Spinal cord (tissue), 10 donors: ENCODE measurements around the gene RFX4. TPM values are rescaled to one million over a fixed set of nuclear protein-coding genes. Genes with fewer than 3 reads are reported as not detected.
"Not testable (repeated sequence)": the region's sequence is repeated elsewhere in the genome, so short reads cannot be mapped to it uniquely, and the experiment has no call there.

Experiments
- DNase-seq, 6 donors: peaks; one replicate each; pipeline versions ENCODE4 v3.0.0 to v3.0.0-alpha.2; 2013 to 2015; ENCODE audit warnings: low spot score in 6 of 6, low read depth in 4 of 6
- H3K27ac ChIP-seq: one replicate; pipeline ENCODE4 v1.5.1; 2013; ENCODE audit warnings: low read depth, low read length, control low read depth
- H3K27me3 ChIP-seq: one replicate; pipeline ENCODE4 v1.6.1; 2013; ENCODE audit warnings: low read length; ENCODE audit not compliant: control insufficient read depth, insufficient read depth
- H3K36me3 ChIP-seq: one replicate; pipeline ENCODE4 v1.6.1; 2013; ENCODE audit warnings: low read length; ENCODE audit not compliant: control insufficient read depth, insufficient read depth
- H3K4me1 ChIP-seq: one replicate; pipeline ENCODE4 v1.6.1; 2013; ENCODE audit warnings: low read length; ENCODE audit not compliant: control insufficient read depth, insufficient read depth
- H3K4me3 ChIP-seq: one replicate; pipeline ENCODE4 v1.5.1; 2013; ENCODE audit warnings: low read depth, low read length, control low read depth
- H3K9me3 ChIP-seq: one replicate; pipeline ENCODE4 v1.6.1; 2013; ENCODE audit warnings: low read length; ENCODE audit not compliant: control insufficient read depth, insufficient read depth
- WGBS: methylation state at CpG from one replicate; pipeline ENCODE4 v1.1.5; 2013; ENCODE audit warnings: missing lambda C conversion rate; ENCODE audit not compliant: insufficient coverage; 5-methylcytosine and 5-hydroxymethylcytosine counted together
- polyA plus RNA-seq, 2 donors: library from polyadenylated mRNA; unstranded; fragments of 120-200 nt; gene quantifications; one replicate each; pipeline ENCODE4 v1.2.1, GENCODE V29; 2013; ENCODE audit not compliant: insufficient read length in 2 of 2
- total RNA-seq, 2 donors: library from RNA; depleted of rRNA in 1 of 2; stranded (reverse); fragments of 120-200 nt in 1 of 2; fragments of >200 nt in 1 of 2; gene quantifications; one replicate each; pipeline versions ENCODE4 v1.2.3 to v1.2.4, GENCODE V29; 2013 to 2014
- donor health status: healthy.

The RFX4 gene
- total and polyA plus RNA-seq, 4 donors = 18.6 to 90.3 (median 45.6) TPM

GRCh38 chr12:106605254-106605653 is 22.4 kb downstream of the RFX4 start:
- H3K4me1 ChIP-seq = peaks cover 19% of the 10 kb centered on the region
- 94% methylated on average over 2 of the region's 2 CpGs for WGBS
- H3K4me3 ChIP-seq = no peak overlapping the region
- H3K9me3 ChIP-seq = peaks cover under 1% of the 10 kb centered on the region
- peaks cover 9% of the 10 kb centered on the region for H3K36me3 ChIP-seq
- DNase-seq = no peak
- H3K27me3 ChIP-seq = no peaks in the 10 kb centered on the region
- no peak overlapping the region for H3K27ac ChIP-seq

GRCh38 chr12:106620588-106620987 is 37.8 kb downstream of the RFX4 start:
- H3K27me3 ChIP-seq, H3K4me3 ChIP-seq, H3K36me3 ChIP-seq, H3K4me1 ChIP-seq, H3K27ac ChIP-seq, H3K9me3 ChIP-seq, DNase-seq: not testable (repeated sequence)
- WGBS = 100% methylated on average over 3 of the region's 5 CpGs

- H3K27ac ChIP-seq = no peak overlapping the region
- peaks cover 19% of the 10 kb centered on the region for H3K4me1 ChIP-seq
- no peaks in the 10 kb centered on the region for H3K27me3 ChIP-seq
- no peak for DNase-seq
- H3K4me3 ChIP-seq = no peak overlapping the region
- H3K36me3 ChIP-seq = peaks cover 3% of the 10 kb centered on the region
- H3K9me3 ChIP-seq = no peaks in the 10 kb centered on the region
These were observed 43.2 kb downstream of the RFX4 start for GRCh38 chr12:106625976-106626375.

GRCh38 chr12:106629797-106630659 is 47.2 kb downstream of the RFX4 start:
- no peak overlapping the region for H3K4me3 ChIP-seq
- 58% methylated on average over 11 of the region's 12 CpGs for WGBS
- no peaks in the 10 kb centered on the region for H3K27me3 ChIP-seq
- DNase-seq = peak in 2 of 6 donors; percentile 34 to 74
- H3K4me1 ChIP-seq = peaks cover 26% of the 10 kb centered on the region
- no peak overlapping the region for H3K27ac ChIP-seq
- H3K9me3 ChIP-seq = no peaks in the 10 kb centered on the region
- H3K36me3 ChIP-seq = peaks cover 9% of the 10 kb centered on the region

- no peaks in the 10 kb centered on the region for H3K27me3 ChIP-seq
- H3K27ac ChIP-seq = no peak overlapping the region
- peaks cover 9% of the 10 kb centered on the region for H3K36me3 ChIP-seq
- H3K4me1 ChIP-seq = peaks cover 26% of the 10 kb centered on the region
- H3K4me3 ChIP-seq = no peak overlapping the region
- no peak for DNase-seq
- no CpG with 5 or more reads among the region's 3 CpGs for WGBS
- H3K9me3 ChIP-seq = no peaks in the 10 kb centered on the region
These were observed 48.3 kb downstream of the RFX4 start for GRCh38 chr12:106631150-106631549.

GRCh38 chr12:106631797-106632196 is 49.0 kb downstream of the RFX4 start:
- no peaks in the 10 kb centered on the region for H3K27me3 ChIP-seq
- peaks cover 26% of the 10 kb centered on the region for H3K4me1 ChIP-seq
- H3K27ac ChIP-seq = no peak overlapping the region
- H3K36me3 ChIP-seq = peaks cover 9% of the 10 kb centered on the region
- WGBS = 100% methylated on average over 1 of the region's 2 CpGs
- H3K4me3 ChIP-seq = no peak overlapping the region
- no peaks in the 10 kb centered on the region for H3K9me3 ChIP-seq
- DNase-seq = no peak

GRCh38 chr12:106632797-106633450 is 50.1 kb downstream of the RFX4 start:
- WGBS = 73% methylated on average over 7 of the region's 7 CpGs
- peaks cover 23% of the 10 kb centered on the region for H3K4me1 ChIP-seq
- peaks cover 8% of the 10 kb centered on the region for H3K36me3 ChIP-seq
- no peak overlapping the region for H3K27ac ChIP-seq
- no peaks in the 10 kb centered on the region for H3K27me3 ChIP-seq
- H3K4me3 ChIP-seq = no peak overlapping the region
- no peak for DNase-seq
- H3K9me3 ChIP-seq = no peaks in the 10 kb centered on the region

- peaks cover 6% of the 10 kb centered on the region for H3K36me3 ChIP-seq
- no peak overlapping the region for H3K4me3 ChIP-seq
- DNase-seq = no peak
- H3K4me1 ChIP-seq = peaks cover 22% of the 10 kb centered on the region
- no peaks in the 10 kb centered on the region for H3K27me3 ChIP-seq
- H3K27ac ChIP-seq = no peak overlapping the region
- no peaks in the 10 kb centered on the region for H3K9me3 ChIP-seq
- WGBS = 100% methylated on average over 1 of the region's 1 CpG
These were observed 50.6 kb downstream of the RFX4 start for GRCh38 chr12:106633451-106633823.

GRCh38 chr12:106634206-106634605 is 51.4 kb downstream of the RFX4 start:
- H3K36me3 ChIP-seq = peaks cover 6% of the 10 kb centered on the region
- H3K4me1 ChIP-seq = peaks cover 18% of the 10 kb centered on the region
- 49% methylated on average over 3 of the region's 7 CpGs for WGBS
- no peak overlapping the region for H3K4me3 ChIP-seq
- DNase-seq = no peak
- H3K27ac ChIP-seq = no peak overlapping the region
- H3K9me3 ChIP-seq = no peaks in the 10 kb centered on the region
- H3K27me3 ChIP-seq = no peaks in the 10 kb centered on the region

- H3K36me3 ChIP-seq = no peaks in the 10 kb centered on the region
- H3K27ac ChIP-seq = no peak overlapping the region
- H3K4me3 ChIP-seq = no peak overlapping the region
- H3K27me3 ChIP-seq = no peaks in the 10 kb centered on the region
- 63% methylated on average over 4 of the region's 5 CpGs for WGBS
- no peak for DNase-seq
- H3K4me1 ChIP-seq = peaks cover 26% of the 10 kb centered on the region
- no peaks in the 10 kb centered on the region for H3K9me3 ChIP-seq
These were observed 60.2 kb downstream of the RFX4 start for GRCh38 chr12:106643000-106643399.
